Ascending aorta (tissue), 2 donors: ENCODE data around the gene ENPP7. TPM values are rescaled to one million over a fixed set of nuclear protein-coding genes. Genes with fewer than 3 reads are reported as not detected.

Experiments used
- DNase-seq, 2 donors: peaks; one replicate each; pipeline ENCODE4 v3.0.0-alpha.2; 2019; ENCODE audit warnings: low spot score in 2 of 2
- H3K27ac ChIP-seq, 2 donors: fragments of 200-600 bp; sonication (generic); one replicate each; pipeline ENCODE4 v1.5.1; 2016 to 2017; ENCODE audit warnings: mild to moderate bottlenecking in 1 of 2
- H3K27me3 ChIP-seq: fragments of 200-600 bp; sonication (generic); one replicate; pipeline ENCODE4 v1.5.1; 2017
- H3K36me3 ChIP-seq, 2 donors: fragments of 200-600 bp; sonication (generic); one replicate each; pipeline ENCODE4 v1.5.1; 2016
- H3K4me1 ChIP-seq, 2 donors: fragments of 200-600 bp; sonication (generic); one replicate each; pipeline ENCODE4 v1.5.1; 2016 to 2017; ENCODE audit warnings: mild to moderate bottlenecking in 1 of 2
- H3K4me3 ChIP-seq, 2 donors: fragments of 200-600 bp; sonication (generic); one replicate each; pipeline ENCODE4 v1.5.1; 2016 to 2017; ENCODE audit warnings: mild to moderate bottlenecking in 1 of 2
- H3K9me3 ChIP-seq, 2 donors: fragments of 200-600 bp; sonication (generic); one replicate each; pipeline ENCODE4 v1.5.1; 2016
- intact Hi-C: fragments of 100-400 bp; cut with DNase I; formaldehyde crosslinking; loops from one replicate; pipeline ENCODE4 v1.15.1; 2023
- total RNA-seq: library from RNA; depleted of rRNA; stranded (reverse); fragments of >200 nt; gene quantifications from one replicate; pipeline ENCODE4 v1.1.0, GENCODE V29; 2016
- TF ChIP-seq, protein P1 (sequence below), 3 experiments: fragments of 200-600 bp in 2 of 3; fragments of 450-650 bp in 1 of 3; sonication (generic) in 2 of 3; IDR thresholded peaks; one replicate each; pipeline ENCODE4 v1.5.1; 2016 to 2019; ENCODE audit warnings: antibody characterized with exemption in 3 of 3, mild to moderate bottlenecking in 1 of 3, moderate library complexity in 1 of 3

Gene ENPP7
- total RNA-seq, 1 donor from 2014 or later = 2.2 TPM

DNA sequence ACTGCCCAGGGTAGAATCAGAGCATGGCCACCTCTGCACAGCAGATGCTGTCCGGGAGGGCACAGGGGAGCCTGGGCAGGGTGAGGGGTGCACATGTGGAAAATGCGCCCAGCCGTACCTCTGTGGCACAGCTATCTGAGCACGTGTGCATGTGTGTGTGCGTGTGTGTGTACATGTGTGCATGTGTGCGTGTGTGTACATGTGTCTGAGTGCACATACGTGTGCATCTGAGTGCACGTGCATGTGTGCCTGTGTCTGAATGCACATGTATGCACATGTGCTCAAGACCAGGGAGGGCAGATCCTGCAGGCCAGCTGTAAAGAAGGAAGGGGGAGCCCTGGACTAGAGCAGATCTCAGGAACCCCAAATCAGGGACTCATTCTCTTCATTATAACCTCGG lies 37.3 kb upstream of the ENPP7 start:
- Histone ChIP-seq H3K27ac (no peak overlapping the region), H3K9me3 (no peaks in the 10 kb centered on the region), H3K4me3 (no peak overlapping the region), H3K36me3 (no peaks in the 10 kb centered on the region), H3K27me3 (no peaks in the 10 kb centered on the region), H3K4me1 (peaks cover 0 to 11% of the 10 kb centered on the region in 2 donors)
- no peak for DNase-seq
- intact Hi-C loops = no loop called here
- TF ChIP-seq, protein P1, sequence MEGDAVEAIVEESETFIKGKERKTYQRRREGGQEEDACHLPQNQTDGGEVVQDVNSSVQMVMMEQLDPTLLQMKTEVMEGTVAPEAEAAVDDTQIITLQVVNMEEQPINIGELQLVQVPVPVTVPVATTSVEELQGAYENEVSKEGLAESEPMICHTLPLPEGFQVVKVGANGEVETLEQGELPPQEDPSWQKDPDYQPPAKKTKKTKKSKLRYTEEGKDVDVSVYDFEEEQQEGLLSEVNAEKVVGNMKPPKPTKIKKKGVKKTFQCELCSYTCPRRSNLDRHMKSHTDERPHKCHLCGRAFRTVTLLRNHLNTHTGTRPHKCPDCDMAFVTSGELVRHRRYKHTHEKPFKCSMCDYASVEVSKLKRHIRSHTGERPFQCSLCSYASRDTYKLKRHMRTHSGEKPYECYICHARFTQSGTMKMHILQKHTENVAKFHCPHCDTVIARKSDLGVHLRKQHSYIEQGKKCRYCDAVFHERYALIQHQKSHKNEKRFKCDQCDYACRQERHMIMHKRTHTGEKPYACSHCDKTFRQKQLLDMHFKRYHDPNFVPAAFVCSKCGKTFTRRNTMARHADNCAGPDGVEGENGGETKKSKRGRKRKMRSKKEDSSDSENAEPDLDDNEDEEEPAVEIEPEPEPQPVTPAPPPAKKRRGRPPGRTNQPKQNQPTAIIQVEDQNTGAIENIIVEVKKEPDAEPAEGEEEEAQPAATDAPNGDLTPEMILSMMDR (IDR thresholded peaks at IDR 0.05) = no peak

DNA sequence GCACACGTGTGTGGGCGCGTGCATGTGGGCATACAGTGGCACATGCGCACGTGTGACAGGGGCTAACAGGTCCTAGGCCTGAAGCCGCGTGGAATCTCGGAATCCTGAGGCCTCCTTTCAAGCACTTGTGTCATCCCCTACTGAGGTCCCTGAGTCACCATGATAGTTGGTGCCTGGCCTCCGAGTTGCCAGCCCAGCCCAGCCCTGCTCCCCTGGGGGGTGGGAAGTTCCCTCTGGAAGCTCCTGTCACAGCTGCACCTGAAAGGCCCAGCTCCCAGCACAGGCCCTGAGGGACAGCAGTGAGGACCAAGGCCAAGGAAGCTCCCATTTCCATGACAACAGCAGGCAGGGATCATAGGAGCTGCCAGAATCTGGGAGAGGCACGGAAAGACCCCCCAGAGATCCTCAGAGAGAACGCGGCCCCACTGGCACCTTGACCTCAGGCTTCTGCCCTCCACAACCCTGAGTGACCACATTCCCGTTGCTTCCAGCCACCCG lies 35.4 kb upstream of the ENPP7 start:
- Histone ChIP-seq H3K4me1 (peaks cover 0 to 11% of the 10 kb centered on the region in 2 donors), H3K27me3 (no peaks in the 10 kb centered on the region), H3K27ac (no peak overlapping the region), H3K36me3 (no peaks in the 10 kb centered on the region), H3K4me3 (no peak overlapping the region), H3K9me3 (no peaks in the 10 kb centered on the region)
- intact Hi-C loops = no loop called here
- TF ChIP-seq, protein P1 (IDR thresholded peaks at IDR 0.05) = no peak
- DNase-seq = no peak

DNA sequence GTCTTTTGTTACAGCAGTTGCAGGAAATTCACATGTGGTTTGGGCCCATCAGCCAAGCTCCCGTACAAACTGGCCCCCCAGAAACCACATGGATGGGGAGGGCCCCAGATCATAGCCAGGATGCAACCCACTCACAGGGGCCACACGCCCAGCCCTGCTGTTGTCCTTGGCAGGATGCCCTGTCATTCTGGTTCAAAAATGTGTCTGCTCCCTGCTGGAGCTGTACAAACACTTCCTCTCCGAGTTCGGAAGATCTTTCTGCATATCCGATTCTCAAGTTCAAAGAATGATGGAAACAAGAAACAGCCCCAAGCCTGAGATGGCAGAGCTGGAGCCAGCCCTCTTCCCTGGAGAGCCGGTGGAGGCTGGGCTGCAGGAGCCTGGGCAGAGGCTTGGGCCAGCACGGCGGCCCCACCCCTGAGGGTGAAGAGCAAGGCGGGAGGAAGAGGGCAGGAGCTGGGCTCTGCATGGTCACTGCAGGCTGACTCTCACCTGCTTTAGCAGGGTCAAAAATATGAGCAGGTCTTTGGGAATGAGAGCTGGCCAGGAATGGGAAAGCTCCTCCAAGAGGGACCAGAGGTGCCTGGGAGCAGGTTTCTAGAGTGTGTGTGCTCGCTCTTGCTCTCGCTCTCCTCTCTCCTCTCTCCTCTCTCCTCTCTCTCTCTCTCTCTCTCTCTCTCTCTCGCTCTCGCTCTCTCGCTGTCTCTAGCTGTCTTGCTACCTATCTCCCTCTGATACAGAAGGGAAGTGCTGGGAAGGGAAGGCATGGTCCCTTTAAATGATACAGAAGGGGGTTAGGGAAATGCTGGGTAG lies 34.7 kb upstream of the ENPP7 start:
- Histone ChIP-seq H3K9me3 (no peaks in the 10 kb centered on the region), H3K4me1 (peaks cover 0 to 11% of the 10 kb centered on the region in 2 donors), H3K36me3 (no peaks in the 10 kb centered on the region), H3K4me3 (no peak overlapping the region), H3K27ac (no peak overlapping the region), H3K27me3 (no peaks in the 10 kb centered on the region)
- DNase-seq = no peak
- TF ChIP-seq, protein P1 (IDR thresholded peaks at IDR 0.05) = no peak
- intact Hi-C loops = no loop called here

DNA sequence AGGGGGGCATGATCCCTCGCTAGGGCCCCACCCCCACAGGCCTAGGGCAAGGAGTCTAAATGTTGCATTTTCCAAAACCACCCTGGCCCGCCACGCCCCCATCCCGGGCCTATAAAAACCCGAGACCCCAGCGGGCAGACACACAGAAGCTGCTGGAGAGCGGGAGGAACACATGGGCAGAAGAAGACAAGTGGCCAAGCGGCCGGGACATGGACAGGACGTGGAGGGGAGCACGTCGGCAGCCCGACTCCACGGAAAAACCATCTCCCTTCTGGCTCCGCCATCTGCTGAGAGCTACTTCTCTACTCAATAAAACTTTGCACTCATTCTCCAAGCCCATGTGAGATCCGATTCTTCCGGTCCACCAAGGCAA lies 34.1 kb upstream of the ENPP7 start:
- Histone ChIP-seq H3K27ac (no peak overlapping the region), H3K4me3 (no peak overlapping the region), H3K9me3 (no peaks in the 10 kb centered on the region), H3K4me1 (peaks cover 0 to 7% of the 10 kb centered on the region in 2 donors), H3K27me3 (peaks cover under 1% of the 10 kb centered on the region), H3K36me3 (no peaks in the 10 kb centered on the region)
- no peak for DNase-seq
- TF ChIP-seq, protein P1 (IDR thresholded peaks at IDR 0.05) = no peak
- intact Hi-C loops = no loop called here

DNA sequence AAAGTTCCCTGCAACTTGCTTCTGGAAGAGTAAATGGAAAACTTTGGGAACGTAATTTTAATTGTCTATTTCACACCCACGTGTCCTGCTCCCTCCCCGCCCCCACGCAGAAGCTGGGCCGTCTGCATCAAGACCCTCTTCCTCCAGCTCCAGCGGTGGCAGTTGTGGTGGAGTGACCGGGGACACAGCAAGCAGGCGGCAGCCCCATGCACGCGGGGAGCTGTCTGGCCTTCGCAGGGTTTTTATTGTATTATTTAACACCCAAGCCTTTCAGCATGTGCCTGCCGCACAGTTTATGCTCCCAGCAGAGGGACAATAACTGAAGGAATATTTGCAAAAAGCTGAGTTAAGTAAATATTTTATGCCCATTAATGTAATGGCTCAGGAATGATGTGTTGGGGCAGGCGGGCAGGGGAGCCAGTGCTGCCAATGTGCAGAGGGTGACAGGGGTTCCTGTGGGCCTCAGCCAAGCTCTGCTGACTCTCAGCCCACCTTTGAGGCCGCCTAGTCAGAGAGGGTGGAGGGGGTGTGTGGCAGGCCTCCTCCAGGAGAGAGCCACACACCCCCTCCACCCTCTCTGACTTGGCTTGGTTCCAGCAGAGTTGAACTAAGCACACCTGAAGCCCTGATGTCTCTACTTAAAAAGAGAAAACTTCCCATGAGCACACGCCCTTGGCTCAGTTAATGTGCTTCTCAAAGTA lies 32.4 kb upstream of the ENPP7 start:
- TF ChIP-seq, protein P1 (IDR thresholded peaks at IDR 0.05) = no peak
- no peaks in the 10 kb centered on the region for H3K4me1 ChIP-seq

More for the DNA sequence above, 32.4 kb upstream of the ENPP7 start:
- H3K36me3 ChIP-seq = no peaks in the 10 kb centered on the region
- peaks cover 7% of the 10 kb centered on the region for H3K27me3 ChIP-seq
- no peaks in the 10 kb centered on the region for H3K9me3 ChIP-seq
- H3K4me3 ChIP-seq = no peak overlapping the region
- no peak for DNase-seq
- no peak overlapping the region for H3K27ac ChIP-seq
- intact Hi-C loops = no loop called here
